Tibial nerve (tissue), 4 donors: ENCODE data around the gene SLC8B1. TPM values are rescaled to one million over a fixed set of nuclear protein-coding genes. Genes with fewer than 3 reads are reported as not detected.

Source experiments
- DNase-seq, 2 donors: peaks; one replicate each; pipeline ENCODE4 v3.0.0-alpha.2; 2019; ENCODE audit warnings: low spot score in 2 of 2
- H3K27ac ChIP-seq, 4 donors: fragments of 200-600 bp; sonication (generic) in 3 of 4; one replicate each; pipeline ENCODE4 v1.5.1; 2017 to 2019; ENCODE audit warnings: mild to moderate bottlenecking in 1 of 4
- H3K27me3 ChIP-seq, 2 donors: fragments of 200-600 bp; sonication (generic) in 1 of 2; one replicate each; pipeline versions ENCODE4 v1.5.1 to v1.6.0; 2017 to 2019
- H3K36me3 ChIP-seq, 3 donors: fragments of 200-600 bp; sonication (generic); one replicate each; pipeline ENCODE4 v1.5.1; 2018 to 2019
- H3K4me1 ChIP-seq, 4 donors: fragments of 200-600 bp; sonication (generic) in 3 of 4; one replicate each; pipeline ENCODE4 v1.5.1; 2017 to 2019
- H3K4me3 ChIP-seq, 4 donors: fragments of 200-600 bp; sonication (generic) in 3 of 4; one replicate each; pipeline ENCODE4 v1.5.1; 2017 to 2019; ENCODE audit warnings: mild to moderate bottlenecking in 1 of 4, moderate library complexity in 1 of 4
- H3K9me3 ChIP-seq, 4 donors: fragments of 200-600 bp; sonication (generic) in 3 of 4; one replicate each; pipeline ENCODE4 v1.5.1; 2017 to 2019
- CTCF ChIP-seq, 5 experiments: fragments of 200-600 bp in 3 of 5; fragments of 450-650 bp in 2 of 5; sonication (generic) in 3 of 5; IDR thresholded peaks; one replicate each; pipeline ENCODE4 v1.5.1; 2016 to 2019; ENCODE audit warnings: antibody characterized with exemption in 5 of 5, mild to moderate bottlenecking in 3 of 5, moderate library complexity in 2 of 5
- EP300 ChIP-seq, 2 donors: sonication (generic); formaldehyde crosslinking; IDR thresholded peaks; one replicate each; pipeline ENCODE4 v1.6.1; 2017; ENCODE audit warnings: antibody characterized with exemption in 2 of 2, mild to moderate bottlenecking in 1 of 2
- POLR2A ChIP-seq, 2 donors: fragments of 450-650 bp; IDR thresholded peaks; one replicate each; pipeline ENCODE4 v1.6.1; 2017; ENCODE audit warnings: antibody characterized with exemption in 2 of 2, mild to moderate bottlenecking in 2 of 2, moderate library complexity in 2 of 2
- WGBS, 2 donors: methylation state at CpG; one replicate each; pipeline ENCODE4 v1.1.5; 2018; 5-methylcytosine and 5-hydroxymethylcytosine counted together
- total RNA-seq, 4 donors: library from RNA; depleted of rRNA; stranded (reverse); fragments of >200 nt; gene quantifications; one replicate each; pipeline ENCODE4 v1.1.0, GENCODE V29; 2016

Gene SLC8B1
- total RNA-seq, 4 donors from 2014 or later: 52.0 to 73.5 (median 61.2) TPM

- WGBS, 2 donors: 69 to 76% methylated on average over 12 to 13 of the region's 13 CpGs
- Histone ChIP-seq H3K4me3 (no peak overlapping the region), H3K9me3 (no peaks in the 10 kb centered on the region), H3K27me3 (no peaks in the 10 kb centered on the region), H3K36me3 (peaks cover 0 to 97% (median 11%) of the 10 kb centered on the region in 3 donors), H3K4me1 (peaks cover 0 to 26% (median 13%) of the 10 kb centered on the region in 4 donors), H3K27ac (peak overlapping the region in 2 of 4 donors; percentile 36 to 73)
- DNase-seq: no peak
- TF ChIP-seq EP300 (IDR thresholded peaks at IDR 0.05) (no peak), POLR2A (IDR thresholded peaks at IDR 0.05) (no peak), CTCF (IDR thresholded peaks at IDR 0.05) (no peak)
These were observed 37.1 kb downstream of the SLC8B1 start for GRCh38 chr12:113297621-113298471.

- Histone ChIP-seq H3K36me3 (peaks cover 5 to 98% (median 11%) of the 10 kb centered on the region in 3 donors), H3K27ac (peak overlapping the region in 1 of 4 donors; percentile 6), H3K4me3 (no peak overlapping the region), H3K9me3 (no peaks in the 10 kb centered on the region), H3K27me3 (no peaks in the 10 kb centered on the region), H3K4me1 (peaks cover 0 to 29% (median 13%) of the 10 kb centered on the region in 4 donors)
- WGBS, 2 donors: 67 to 70% methylated on average over 2 to 6 of the region's 9 CpGs
- DNase-seq: no peak
- no peak for TF ChIP-seq POLR2A (IDR thresholded peaks at IDR 0.05)
- no peak for TF ChIP-seq CTCF (IDR thresholded peaks at IDR 0.05)
- TF ChIP-seq EP300 (IDR thresholded peaks at IDR 0.05): no peak
These were observed 37.7 kb downstream of the SLC8B1 start for GRCh38 chr12:113297214-113297587.

DNA sequence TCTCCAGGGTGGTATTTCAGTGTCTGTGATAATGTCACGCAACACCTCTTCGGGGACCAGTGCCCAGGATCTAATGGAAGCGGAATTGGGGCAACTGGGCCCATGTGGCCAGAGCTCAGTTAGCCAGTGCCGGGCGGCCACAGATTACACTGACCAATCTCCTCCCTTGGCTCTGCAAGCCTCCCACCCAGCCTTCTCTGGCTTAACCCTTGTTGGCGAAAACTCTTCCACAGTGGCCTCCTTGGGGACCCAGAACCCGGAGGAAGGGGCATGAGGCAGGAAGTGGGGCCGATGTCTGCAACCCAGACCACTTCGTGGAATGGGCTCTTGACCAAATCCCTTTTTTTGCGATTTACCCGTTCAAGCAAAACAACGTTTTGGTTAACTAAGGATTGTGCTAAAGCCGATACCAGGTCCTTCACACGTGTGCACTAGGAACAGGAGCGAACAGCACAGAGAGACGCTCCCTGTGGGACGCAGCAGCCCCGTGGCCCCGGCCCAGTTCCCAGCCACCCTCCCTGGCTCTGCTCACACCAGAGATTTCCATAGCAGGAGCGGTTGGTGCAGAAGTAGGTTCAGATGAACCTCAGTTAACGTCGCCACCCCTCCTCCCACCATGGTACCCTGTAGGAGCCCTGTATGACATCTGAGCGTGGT lies 38.2 kb downstream of the SLC8B1 start:
- WGBS, 2 donors: 83 to 87% methylated on average over 20 to 23 of the region's 23 CpGs

GRCh38 chr12:113295886-113296556 lies 38.9 kb downstream of the SLC8B1 start:
- DNase-seq: no peak
- Histone ChIP-seq H3K27me3 (no peaks in the 10 kb centered on the region), H3K4me3 (no peak overlapping the region), H3K9me3 (no peaks in the 10 kb centered on the region), H3K27ac (no peak overlapping the region), H3K4me1 (peaks cover 0 to 30% (median 13%) of the 10 kb centered on the region in 4 donors), H3K36me3 (peaks cover 5 to 98% (median 11%) of the 10 kb centered on the region in 3 donors)
- TF ChIP-seq EP300 (IDR thresholded peaks at IDR 0.05) (no peak), CTCF (IDR thresholded peaks at IDR 0.05) (no peak), POLR2A (IDR thresholded peaks at IDR 0.05) (no peak)
- 89 to 93% methylated on average over 23 to 24 of the region's 24 CpGs for WGBS, 2 donors

More for the DNA sequence above, 38.2 kb downstream of the SLC8B1 start:
- Histone ChIP-seq H3K4me1 (peaks cover 0 to 30% (median 13%) of the 10 kb centered on the region in 4 donors), H3K27me3 (no peaks in the 10 kb centered on the region), H3K9me3 (no peaks in the 10 kb centered on the region), H3K27ac (no peak overlapping the region), H3K4me3 (no peak overlapping the region), H3K36me3 (peaks cover 5 to 98% (median 11%) of the 10 kb centered on the region in 3 donors)
- TF ChIP-seq EP300 (IDR thresholded peaks at IDR 0.05) (no peak), POLR2A (IDR thresholded peaks at IDR 0.05) (no peak), CTCF (IDR thresholded peaks at IDR 0.05) (no peak)
- DNase-seq: no peak
